HG02571 (cell line): ENCODE results near the gene CALN1.
"Not testable (repeated sequence)": the region's sequence is repeated elsewhere in the genome, so short reads cannot be mapped to it uniquely, and the experiment has no call there.

ENCODE experiments used
- ATAC-seq: cut with Tn5 transposase; IDR thresholded peaks from one replicate; pipeline ENCODE4 v1.9.1; 2021; ENCODE audit warnings: mild to moderate bottlenecking, moderate library complexity; ENCODE audit not compliant: unreplicated experiment

Gene CALN1

GRCh38 chr7:71990138-71990462 lies 422.0 kb downstream of the CALN1 start:
- ATAC-seq: no peak

GRCh38 chr7:71988201-71988600 lies 423.9 kb downstream of the CALN1 start:
- ATAC-seq: no peak

GRCh38 chr7:71987200-71987767 lies 424.9 kb downstream of the CALN1 start:
- ATAC-seq: no peak

GRCh38 chr7:71984348-71984747 lies 427.8 kb downstream of the CALN1 start:
- ATAC-seq: no peak

- no peak for ATAC-seq
These were observed 429.3 kb downstream of the CALN1 start for GRCh38 chr7:71982851-71983250.

GRCh38 chr7:71976645-71977044 lies 435.5 kb downstream of the CALN1 start:
- no peak for ATAC-seq

- no peak for ATAC-seq
These were observed 437.5 kb downstream of the CALN1 start for GRCh38 chr7:71974611-71975010.

- no peak for ATAC-seq
These were observed 439.6 kb downstream of the CALN1 start for GRCh38 chr7:71972534-71972933.

GRCh38 chr7:71970725-71971124 lies 441.4 kb downstream of the CALN1 start:
- no peak for ATAC-seq

GRCh38 chr7:71962636-71963035 lies 449.5 kb downstream of the CALN1 start:
- no peak for ATAC-seq

GRCh38 chr7:71961283-71961682 lies 450.9 kb downstream of the CALN1 start:
- ATAC-seq: no peak

GRCh38 chr7:71942115-71942514 lies 470.0 kb downstream of the CALN1 start:
- ATAC-seq: no peak

- ATAC-seq: no peak
These were observed 474.2 kb downstream of the CALN1 start for GRCh38 chr7:71937840-71938371.

GRCh38 chr7:71935674-71936073 lies 476.5 kb downstream of the CALN1 start:
- ATAC-seq: no peak

GRCh38 chr7:71933426-71933825 lies 478.7 kb downstream of the CALN1 start:
- ATAC-seq: no peak

GRCh38 chr7:71925663-71926062 lies 486.5 kb downstream of the CALN1 start:
- ATAC-seq: no peak

- ATAC-seq: not testable (repeated sequence)
These were observed 497.9 kb downstream of the CALN1 start for GRCh38 chr7:71914204-71914603.

- no peak for ATAC-seq
These were observed 499.7 kb downstream of the CALN1 start for GRCh38 chr7:71912476-71912875.

- ATAC-seq: no peak
These were observed 501.1 kb downstream of the CALN1 start for GRCh38 chr7:71911051-71911450.

- ATAC-seq: no peak
These were observed 506.3 kb downstream of the CALN1 start for GRCh38 chr7:71905821-71906220.

GRCh38 chr7:71904484-71904883 lies 507.7 kb downstream of the CALN1 start:
- no peak for ATAC-seq

GRCh38 chr7:71900556-71900955 lies 511.6 kb downstream of the CALN1 start:
- no peak for ATAC-seq

GRCh38 chr7:71896535-71896934 lies 515.6 kb downstream of the CALN1 start:
- no peak for ATAC-seq
